ENCODE measurements around the gene PEX5L.

DNA sequence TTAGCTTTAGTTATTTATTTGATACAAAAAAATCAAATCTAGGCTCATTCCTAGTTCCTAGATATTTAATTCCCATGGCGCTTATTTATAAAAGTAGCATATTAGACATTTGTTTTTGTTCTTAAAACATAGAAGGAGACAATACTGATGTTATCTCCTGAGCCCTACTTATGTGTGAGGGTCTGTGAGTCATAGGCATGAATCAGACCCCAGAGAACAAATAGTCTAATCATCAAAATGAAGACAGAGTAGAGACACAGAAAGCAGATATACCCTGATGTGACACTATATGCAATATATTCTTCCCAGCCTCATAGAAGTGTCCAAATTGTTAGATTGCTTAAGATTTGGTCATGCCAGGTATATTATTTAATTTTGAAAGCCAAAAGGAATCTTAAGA, 44.9 kb downstream of the PEX5L start:
- TF ChIP-seq MYC (IDR thresholded peaks at IDR 0.05; ENCODE audit: low read depth, low read length): no peak
- TF ChIP-seq CTCF (IDR thresholded peaks at IDR 0.05; ENCODE audit: low read depth, low read length): no peak
- no peak for TF ChIP-seq POLR2A (IDR thresholded peaks at IDR 0.05; ENCODE audit: extremely low read depth, insufficient read length)
